HepG2 (cell line): ENCODE measurements around the gene ENAH. TPM values are rescaled to one million over a fixed set of nuclear protein-coding genes. Genes with fewer than 3 reads are reported as not detected.

Source experiments
- BRF2 ChIP-seq: sonication (generic); formaldehyde crosslinking; IDR thresholded peaks from 2 replicates; pipeline ENCODE4 v1.8.1; 2022; ENCODE audit warnings: mild to moderate bottlenecking, missing genetic modification reagents
- E2F1 ChIP-seq: sonication (generic); formaldehyde crosslinking; IDR thresholded peaks from 2 replicates; pipeline ENCODE4 v1.5.0; 2020; ENCODE audit warnings: missing genetic modification reagents
- KDM5B ChIP-seq: sonication (generic); formaldehyde crosslinking; IDR thresholded peaks from 2 replicates; pipeline ENCODE4 v1.4.0; 2020; ENCODE audit warnings: missing genetic modification reagents, mild to moderate bottlenecking, borderline replicate concordance
- MAFK ChIP-seq, 2 experiments: IDR thresholded peaks in 1 of 2; conservative IDR thresholded peaks in 1 of 2; 2 replicates each; pipeline ENCODE4 v1.6.1; 2011; ENCODE audit warnings: improper control_type of control experiment in 2 of 2, low read length in 2 of 2
- NFE2 ChIP-seq: sonication (generic); formaldehyde crosslinking; IDR thresholded peaks from 2 replicates; pipeline ENCODE4 v1.4.0; 2020; ENCODE audit warnings: missing genetic modification reagents
- PRDM4 ChIP-seq: sonication (generic); formaldehyde crosslinking; IDR thresholded peaks from 2 replicates; pipeline ENCODE4 v1.9.0; 2021; ENCODE audit warnings: missing genetic modification reagents, borderline replicate concordance
- SRSF9 ChIP-seq: fragments of 200-400 bp; formaldehyde crosslinking; IDR thresholded peaks from 2 replicates; pipeline ENCODE4 v1.6.1; 2018; ENCODE audit warnings: borderline replicate concordance, mild to moderate bottlenecking, low read depth, low read length; ENCODE audit not compliant: insufficient read depth, poor library complexity, severe bottlenecking
- TAF1 ChIP-seq: sonication (generic); formaldehyde crosslinking; IDR thresholded peaks from 2 replicates; pipeline ENCODE4 v1.4.0; 2020; ENCODE audit warnings: missing genetic modification reagents
- TAF15 ChIP-seq: fragments of 200-400 bp; formaldehyde crosslinking; IDR thresholded peaks from one replicate; pipeline ENCODE4 v1.6.1; 2018; ENCODE audit warnings: mild to moderate bottlenecking, low read depth, low read length; ENCODE audit not compliant: poor library complexity, severe bottlenecking
- TGIF2 ChIP-seq: IDR thresholded peaks from 2 replicates; pipeline ENCODE4 v1.6.1; 2016; ENCODE audit warnings: control low read depth, missing compliant biosample characterization
- TMF1 ChIP-seq: sonication (generic); formaldehyde crosslinking; IDR thresholded peaks from 2 replicates; pipeline ENCODE4 v1.8.1; 2022; ENCODE audit warnings: low read depth, missing genetic modification reagents
- ZFYVE20 ChIP-seq: sonication (generic); formaldehyde crosslinking; IDR thresholded peaks from 2 replicates; pipeline ENCODE4 v1.8.0; 2023; ENCODE audit warnings: low read depth, mild to moderate bottlenecking, moderate library complexity, missing genetic modification reagents, borderline replicate concordance
- ZNF280D ChIP-seq: sonication (generic); formaldehyde crosslinking; IDR thresholded peaks from 2 replicates; pipeline ENCODE4 v1.5.1; 2020; ENCODE audit warnings: mild to moderate bottlenecking, missing genetic modification reagents
- ZNF282 ChIP-seq: fragments of 450-650 bp; IDR thresholded peaks from 2 replicates; pipeline ENCODE4 v1.6.1; 2018; ENCODE audit not compliant: partially characterized antibody
- ZNF460 ChIP-seq: sonication (generic); formaldehyde crosslinking; IDR thresholded peaks from 2 replicates; pipeline ENCODE4 v1.5.1; 2020; ENCODE audit warnings: missing genetic modification reagents, mild to moderate bottlenecking, borderline replicate concordance
- ZNF510 ChIP-seq: sonication (generic); formaldehyde crosslinking; IDR thresholded peaks from 2 replicates; pipeline ENCODE4 v1.4.0; 2020; ENCODE audit warnings: low read depth, mild to moderate bottlenecking, missing genetic modification reagents
- ZNF597 ChIP-seq: sonication (generic); formaldehyde crosslinking; IDR thresholded peaks from 2 replicates; pipeline ENCODE4 v1.5.0; 2020; ENCODE audit warnings: missing genetic modification reagents
- ZNF772 ChIP-seq: sonication (generic); formaldehyde crosslinking; IDR thresholded peaks from 2 replicates; pipeline ENCODE4 v1.5.0; 2020; ENCODE audit warnings: mild to moderate bottlenecking, missing genetic modification reagents
- ZNF83 ChIP-seq: sonication (generic); formaldehyde crosslinking; IDR thresholded peaks from 2 replicates; pipeline ENCODE4 v1.4.0; 2020; ENCODE audit warnings: missing genetic modification reagents, mild to moderate bottlenecking, borderline replicate concordance
- polyA plus RNA-seq, 8 experiments: library from polyadenylated mRNA; depleted of rRNA in 3 of 8; stranded (reverse) in 7 of 8; unstranded in 1 of 8; fragments of >200 nt; fragmentation: Illumina TruSeq in 4 of 8; extraction: Trizol in 4 of 8; gene quantifications; 2 replicates each; pipeline versions ENCODE4 v1.2.1 to v1.2.3, GENCODE V29; 2011 to 2016; ENCODE audit warnings: low read depth in 4 of 8, missing spikeins in 1 of 8, mixed read lengths in 1 of 8; ENCODE audit not compliant: insufficient read depth in 1 of 8
- total RNA-seq, 5 experiments: library from RNA; depleted of rRNA; stranded (reverse); fragments of >200 nt; fragmentation: Illumina TruSeq; extraction: Trizol; gene quantifications; 2 replicates each; pipeline ENCODE4 v1.2.3, GENCODE V29; 2016; ENCODE audit warnings: low read depth in 1 of 5

Gene ENAH
- total and polyA plus RNA-seq, 2 of the 13 experiments (the other 11 are each of a cell fraction or from before 2014, with no cell fraction given): 22.1 to 58.3 TPM

- TF ChIP-seq ZNF280D (no peak), KDM5B (CRISPR knock-in tag) (no peak), E2F1 (CRISPR knock-in tag) (no peak), SRSF9 (no peak), TMF1 (no peak), MAFK (conservative IDR thresholded peaks at IDR 0.05 in 1 of 2, IDR thresholded peaks at IDR 0.05 in 1 of 2; ENCODE audit: low read length in 2 of 2) (no peak), ZNF510 (CRISPR knock-in tag) (no peak; the same call in 1 of the 2 replicates), TGIF2 (CRISPR knock-in tag) (no peak), ZNF772 (peak; percentile 47; the same call in 1 of the 2 replicates), NFE2 (CRISPR knock-in tag) (no peak), PRDM4 (CRISPR knock-in tag) (no peak), BRF2 (no peak), ZNF83 (no peak), ZNF597 (CRISPR knock-in tag) (no peak), ZFYVE20 (CRISPR knock-in tag) (no peak), ZNF460 (CRISPR knock-in tag) (no peak), TAF15 (no peak), ZNF282 (no peak), TAF1 (no peak; the same call in 1 of the 2 replicates)
Measured at GRCh38 chr1:225441314-225442122, 211.4 kb downstream of the ENAH start (continued).
